ENCODE measurements around the gene UCK1.

Gene UCK1

DNA sequence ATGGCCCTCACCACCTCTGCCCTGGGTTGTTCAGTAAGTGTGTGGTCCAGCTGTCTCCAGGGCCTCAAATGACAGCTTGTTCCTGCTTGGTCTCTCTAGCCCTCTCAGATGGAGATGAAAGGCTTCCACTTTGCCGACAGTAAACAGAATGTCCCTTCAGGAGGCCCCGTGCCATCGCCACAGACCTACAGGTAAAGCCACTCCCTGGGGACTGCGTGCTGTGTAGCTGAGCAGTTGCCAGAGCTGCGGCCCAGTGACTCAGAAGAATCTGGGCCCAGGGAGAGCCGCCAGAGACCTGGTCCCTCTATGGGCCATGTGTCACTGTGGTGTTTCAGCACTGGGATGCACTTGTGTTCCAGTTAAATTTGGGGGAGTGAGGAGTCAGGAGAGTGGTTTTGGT lies 39.0 kb downstream of the UCK1 start:
- DNase-seq, result no peak

- DNase-seq, result no peak
Measured at GRCh38 chr9:131491001-131491710, 39.9 kb downstream of the UCK1 start.

- no peak for DNase-seq
Measured at GRCh38 chr9:131490514-131490913, 40.5 kb downstream of the UCK1 start.

GRCh38 chr9:131487621-131488031 lies 43.4 kb downstream of the UCK1 start:
- no peak for DNase-seq

- no peak for DNase-seq
Measured at GRCh38 chr9:131487001-131487400, 44.1 kb downstream of the UCK1 start.

- no peak for DNase-seq
Measured at GRCh38 chr9:131485728-131486422, 45.2 kb downstream of the UCK1 start.

- DNase-seq, result no peak
Measured at GRCh38 chr9:131485206-131485605, 45.9 kb downstream of the UCK1 start.

GRCh38 chr9:131484560-131485185 lies 46.4 kb downstream of the UCK1 start:
- DNase-seq, result no peak

DNA sequence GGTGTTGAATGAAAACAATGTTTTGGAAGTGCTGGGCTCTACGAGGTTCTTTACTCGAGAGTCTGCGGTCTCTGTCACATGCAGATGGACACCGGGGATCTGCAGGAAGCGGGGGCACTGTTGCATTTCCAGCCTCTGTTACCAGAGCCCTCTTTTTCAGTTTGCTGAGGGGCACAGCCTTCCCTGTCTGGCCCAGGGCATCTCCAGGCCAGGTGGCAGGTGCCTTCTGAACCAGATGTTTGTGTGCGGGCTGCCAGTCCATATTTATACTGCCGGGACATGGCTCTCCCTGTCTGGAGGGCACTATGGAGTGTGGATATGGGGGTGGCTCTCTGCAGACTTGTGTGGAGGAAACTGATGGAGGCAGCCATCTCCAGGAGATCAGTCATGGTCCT lies 47.0 kb downstream of the UCK1 start:
- no peak for DNase-seq

DNA sequence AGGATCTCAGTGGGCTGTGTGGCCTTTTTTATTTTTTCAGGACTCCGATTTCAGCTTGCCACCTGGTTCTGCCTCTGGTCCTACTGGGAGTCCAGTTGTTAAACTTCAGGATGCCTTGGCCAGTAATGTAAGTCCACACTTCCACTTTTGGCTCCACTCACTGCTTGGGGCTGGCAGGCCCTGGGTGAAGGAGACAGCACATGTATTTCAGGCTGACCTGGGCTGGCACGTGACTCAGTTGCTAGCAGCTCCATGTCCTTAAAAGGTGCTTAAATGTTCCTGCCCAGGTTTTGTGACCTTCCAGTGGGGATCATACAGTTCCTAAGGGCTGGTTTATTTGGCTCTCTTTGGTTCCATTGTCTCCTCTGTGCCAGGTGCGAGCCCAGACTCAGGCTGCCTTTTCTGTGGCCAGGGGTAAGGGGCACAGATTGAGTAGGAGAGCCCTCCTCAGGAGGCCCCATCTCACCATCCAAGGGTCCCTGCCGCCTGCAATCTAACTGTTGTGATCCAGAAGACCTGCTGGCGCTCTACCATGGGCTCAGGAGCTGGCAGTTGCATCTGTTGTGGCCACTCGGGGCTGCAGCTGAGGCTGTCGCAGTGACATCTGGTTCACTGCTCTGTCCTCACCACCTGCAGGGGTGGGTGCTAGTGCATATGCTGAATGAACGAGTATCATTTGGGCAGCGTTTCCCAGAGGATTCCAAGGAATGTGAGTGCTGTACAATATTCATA lies 47.6 kb downstream of the UCK1 start:
- DNase-seq, result no peak

GRCh38 chr9:131482343-131483006 lies 48.6 kb downstream of the UCK1 start:
- no peak for DNase-seq

DNA sequence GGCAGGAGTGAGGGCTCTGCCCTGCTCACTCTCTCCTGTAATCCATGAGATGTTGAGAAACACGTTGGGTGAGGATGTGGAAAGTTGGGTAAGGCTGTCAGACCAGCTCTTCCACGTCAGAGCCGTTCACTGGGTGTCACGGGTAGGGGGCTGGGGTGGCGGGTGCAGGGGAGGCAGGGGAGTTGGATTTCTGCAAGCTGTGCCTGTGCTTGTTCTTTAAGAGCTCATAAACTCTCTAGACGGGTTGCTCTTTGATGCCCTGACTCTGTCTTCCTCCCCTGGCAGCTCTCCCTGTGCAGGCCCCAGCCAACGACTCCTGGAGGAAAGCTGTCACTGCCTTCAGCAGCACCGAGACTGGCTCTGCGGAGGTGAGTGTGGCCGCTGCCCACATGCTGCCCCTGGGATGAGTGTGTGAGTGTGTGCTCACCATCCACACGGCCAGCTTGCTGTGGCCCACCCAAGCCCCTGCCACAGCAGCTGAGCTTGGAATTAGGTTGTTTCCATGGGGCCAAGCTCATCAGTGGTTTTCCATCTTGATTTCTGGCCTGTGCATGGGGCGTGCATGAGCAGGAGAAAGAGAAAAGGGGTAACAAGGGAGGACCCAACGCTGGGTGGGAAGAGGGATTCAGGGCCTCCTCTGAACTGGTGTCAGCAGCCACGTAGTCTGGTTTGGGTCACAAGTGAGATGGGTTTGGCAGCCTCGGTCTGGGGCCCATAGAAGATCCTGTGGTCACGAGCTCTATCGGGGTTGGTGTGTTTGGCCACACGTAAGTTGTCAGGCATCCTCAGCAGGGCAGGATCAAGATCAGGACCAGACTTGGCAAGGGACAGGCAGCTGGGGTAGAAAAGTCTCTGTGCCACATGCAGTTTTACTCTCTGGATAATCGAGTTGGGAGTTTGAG lies 49.4 kb downstream of the UCK1 start:
- DNase-seq, result no peak

DNA sequence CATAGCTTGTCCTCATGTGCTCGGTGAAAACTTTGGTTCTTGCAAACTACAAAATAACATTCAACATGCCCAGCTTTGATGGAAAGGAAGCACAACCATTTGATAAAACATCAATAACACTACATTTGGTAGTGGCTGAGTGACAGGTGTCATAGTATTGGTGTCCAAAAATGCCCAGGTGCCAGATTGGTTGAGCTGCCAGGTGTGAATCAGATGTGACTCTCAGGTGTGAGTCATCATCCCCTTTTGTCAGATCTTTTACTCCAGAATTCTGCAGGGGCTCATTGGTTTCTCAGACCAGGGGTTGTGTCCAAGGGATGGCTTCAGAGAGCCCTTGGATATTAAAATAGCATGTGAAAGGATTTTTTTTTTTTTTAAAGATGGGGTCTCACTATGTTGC lies 50.8 kb downstream of the UCK1 start:
- DNase-seq, result no peak

GRCh38 chr9:131478911-131479310 lies 52.2 kb downstream of the UCK1 start:
- no peak for DNase-seq

DNA sequence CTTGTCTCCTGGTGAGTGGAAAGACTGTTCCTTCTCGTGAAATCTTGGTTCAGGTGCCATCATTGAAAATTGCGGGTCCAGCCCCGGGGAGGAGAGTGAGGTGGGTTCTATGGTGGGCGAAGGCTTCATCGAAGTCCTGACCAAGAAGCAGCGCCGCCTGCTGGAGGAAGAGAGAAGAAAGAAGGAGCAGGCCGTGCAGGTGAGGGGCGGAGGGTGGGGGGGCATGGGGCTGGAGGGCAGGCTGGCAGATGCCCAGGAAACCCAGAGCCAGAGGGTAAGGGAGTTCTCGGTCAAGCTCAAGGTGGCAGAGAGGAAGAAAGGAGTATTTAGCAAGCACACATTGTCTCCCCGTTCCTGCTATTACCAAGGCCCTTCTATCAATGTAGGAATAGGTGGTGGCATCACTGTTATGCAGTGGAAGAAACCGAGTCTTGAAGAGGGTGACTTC lies 52.6 kb downstream of the UCK1 start:
- peak; percentile 43 to 66 for DNase-seq

GRCh38 chr9:131477816-131478419 lies 53.1 kb downstream of the UCK1 start:
- DNase-seq, result no peak

DNA sequence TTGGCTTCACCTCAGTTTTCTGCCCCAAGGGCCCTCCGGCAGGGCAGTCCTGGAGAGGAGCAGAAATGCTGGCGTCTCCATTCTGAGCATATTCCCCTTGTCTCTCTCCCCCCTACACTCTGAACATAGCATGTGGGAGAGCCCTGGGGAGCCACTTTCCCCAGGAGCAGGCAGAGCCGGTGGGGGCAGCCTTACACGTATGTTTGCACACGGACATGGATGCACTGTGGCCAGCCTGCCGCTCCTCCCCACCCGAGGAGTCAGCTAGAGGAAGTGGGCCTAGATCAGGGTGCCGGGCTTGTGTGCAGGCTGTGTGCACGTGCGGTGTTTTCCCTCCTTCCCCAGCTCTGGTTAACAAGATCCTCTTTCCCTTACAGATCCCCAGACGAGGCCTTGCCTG lies 53.7 kb downstream of the UCK1 start:
- DNase-seq, result no peak

DNA sequence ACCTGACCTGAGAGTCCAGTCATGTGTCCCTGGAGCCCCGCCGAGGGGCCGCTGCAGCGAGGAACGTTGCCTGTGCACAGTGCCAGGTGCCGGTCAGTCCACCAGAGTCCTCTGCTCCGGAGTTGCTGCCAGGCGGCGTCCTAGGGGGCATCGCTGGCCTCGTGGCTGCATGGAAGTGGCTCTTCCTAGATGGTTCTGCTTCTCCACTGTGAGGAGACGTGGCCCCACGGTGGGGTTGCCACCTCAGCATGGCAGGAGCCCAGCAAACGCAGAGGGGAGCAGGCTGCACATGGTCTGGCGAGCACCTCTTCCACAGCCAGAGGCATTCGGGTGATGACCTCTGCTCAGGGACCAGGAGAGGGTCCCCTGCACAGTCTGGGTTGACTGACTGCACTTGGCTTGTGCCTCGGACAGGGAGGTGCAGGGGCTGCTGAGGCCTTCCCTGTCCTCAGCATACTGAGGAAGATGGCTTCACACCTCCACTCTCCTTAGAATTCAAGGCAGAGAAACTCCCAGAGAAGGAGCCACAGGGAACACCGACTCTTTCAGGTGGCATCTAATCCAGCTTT lies 54.2 kb downstream of the UCK1 start:
- DNase-seq, result no peak

DNA sequence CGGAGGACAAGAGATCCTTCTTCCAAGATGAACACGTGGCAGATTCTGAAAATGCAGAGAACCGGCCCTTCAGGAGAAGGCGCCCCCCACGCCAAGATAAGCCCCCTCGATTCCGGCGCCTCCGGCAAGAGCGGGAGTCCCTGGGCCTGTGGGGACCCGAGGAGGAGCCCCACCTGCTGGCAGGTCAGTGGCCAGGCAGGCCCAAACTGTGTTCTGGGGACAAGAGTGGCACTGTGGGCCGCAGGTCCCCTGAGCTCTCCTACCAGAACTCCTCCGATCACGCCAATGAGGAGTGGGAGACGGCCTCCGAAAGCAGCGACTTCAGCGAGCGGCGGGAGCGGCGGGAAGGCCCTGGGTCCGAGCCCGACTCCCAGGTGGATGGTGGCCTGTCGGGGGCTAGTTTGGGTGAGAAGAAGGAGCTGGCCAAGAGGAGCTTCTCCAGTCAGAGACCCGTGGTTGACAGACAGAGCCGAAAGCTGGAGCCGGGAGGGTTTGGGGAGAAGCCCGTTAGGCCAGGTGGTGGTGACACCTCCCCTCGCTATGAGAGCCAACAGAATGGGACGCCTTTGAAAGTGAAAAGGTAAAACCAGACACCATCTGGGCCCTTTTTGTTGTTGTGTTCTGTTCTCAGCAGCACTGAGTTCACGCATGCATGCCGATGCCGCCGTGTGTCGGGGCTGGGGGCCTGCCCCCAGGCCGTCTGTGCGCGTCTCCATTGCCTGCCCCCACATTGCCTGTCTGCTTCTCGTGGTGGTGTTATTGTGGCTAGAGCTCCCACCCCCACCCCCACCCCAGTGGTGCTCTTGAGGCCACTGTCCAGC lies 54.9 kb downstream of the UCK1 start:
- no peak for DNase-seq
